Sigmoid colon (tissue), 7 donors: ENCODE results near the gene DPP6. TPM values are rescaled to one million over a fixed set of nuclear protein-coding genes. Genes with fewer than 3 reads are reported as not detected.

ENCODE experiments used
- DNase-seq: peaks from one replicate; pipeline ENCODE4 v3.0.0-alpha.2; 2019
- H3K27ac ChIP-seq, 4 donors: fragments of 200-600 bp; sonication (generic); one replicate each; pipeline ENCODE4 v1.5.1; 2016 to 2019; ENCODE audit warnings: mild to moderate bottlenecking in 1 of 4
- H3K27me3 ChIP-seq, 3 donors: fragments of 200-600 bp; sonication (generic); one replicate each; pipeline ENCODE4 v1.5.1; 2019; ENCODE audit warnings: mild to moderate bottlenecking in 1 of 3
- H3K36me3 ChIP-seq, 4 donors: fragments of 200-600 bp; sonication (generic); one replicate each; pipeline ENCODE4 v1.5.1; 2016 to 2019
- H3K4me1 ChIP-seq, 4 donors: fragments of 200-600 bp; sonication (generic); one replicate each; pipeline ENCODE4 v1.5.1; 2017 to 2019
- H3K4me3 ChIP-seq, 4 donors: fragments of 200-600 bp; sonication (generic); one replicate each; pipeline ENCODE4 v1.5.1; 2017 to 2019; ENCODE audit warnings: mild to moderate bottlenecking in 2 of 4, moderate library complexity in 1 of 4
- H3K9me3 ChIP-seq, 4 donors: fragments of 200-600 bp in 3 of 4; sonication (generic) in 3 of 4; one replicate each; pipeline versions ENCODE4 v1.5.1 to v1.6.1; 2013 to 2019
- EP300 ChIP-seq, 4 donors: sonication (generic); formaldehyde crosslinking; IDR thresholded peaks; one replicate each; pipeline ENCODE4 v1.6.1; 2017; ENCODE audit warnings: antibody characterized with exemption in 4 of 4
- POLR2A ChIP-seq, 2 donors: fragments of 450-650 bp; IDR thresholded peaks; one replicate each; pipeline ENCODE4 v1.6.1; 2016; ENCODE audit warnings: antibody characterized with exemption in 2 of 2, mild to moderate bottlenecking in 2 of 2, moderate library complexity in 2 of 2
- POLR2AphosphoS5 ChIP-seq, 4 donors: sonication (generic); formaldehyde crosslinking; IDR thresholded peaks; one replicate each; pipeline ENCODE4 v1.6.1; 2017; ENCODE audit warnings: antibody characterized with exemption in 4 of 4
- WGBS, 2 donors: extraction: QIAGEN DNeasy Blood & Tissue Kit; methylation state at CpG; one replicate each; pipeline ENCODE4 v1.1.7; 2013; 5-methylcytosine and 5-hydroxymethylcytosine counted together
- intact Hi-C: fragments of 100-400 bp; cut with DNase I; formaldehyde crosslinking; loops from one replicate; pipeline ENCODE4 v1.15.1; 2023
- polyA plus RNA-seq, 3 donors: library from polyadenylated mRNA; stranded (reverse); fragments of 200-250 nt; gene quantifications; one replicate each; pipeline ENCODE4 v1.2.3, GENCODE V29; 2013
- total RNA-seq, 4 donors: library from RNA; depleted of rRNA; stranded (reverse); fragments of >200 nt; gene quantifications; one replicate each; pipeline ENCODE4 v1.1.0, GENCODE V29; 2016
- TF ChIP-seq, protein P1 (sequence below), 4 experiments: fragments of 450-650 bp in 3 of 4; fragments of 200-600 bp in 1 of 4; IDR thresholded peaks; one replicate each; pipeline ENCODE4 v1.5.1; 2016 to 2019; ENCODE audit warnings: antibody characterized with exemption in 4 of 4, mild to moderate bottlenecking in 3 of 4, moderate library complexity in 2 of 4
- donor health status: healthy with polysubstance abuse.
- donor health status: Bipolar disorder and iron deficiency.
- donor health status: healthy.

DPP6 gene
- total and polyA plus RNA-seq, 7 donors = 1.2 to 53.2 (median 41.0) TPM; not detected in 1

DNA sequence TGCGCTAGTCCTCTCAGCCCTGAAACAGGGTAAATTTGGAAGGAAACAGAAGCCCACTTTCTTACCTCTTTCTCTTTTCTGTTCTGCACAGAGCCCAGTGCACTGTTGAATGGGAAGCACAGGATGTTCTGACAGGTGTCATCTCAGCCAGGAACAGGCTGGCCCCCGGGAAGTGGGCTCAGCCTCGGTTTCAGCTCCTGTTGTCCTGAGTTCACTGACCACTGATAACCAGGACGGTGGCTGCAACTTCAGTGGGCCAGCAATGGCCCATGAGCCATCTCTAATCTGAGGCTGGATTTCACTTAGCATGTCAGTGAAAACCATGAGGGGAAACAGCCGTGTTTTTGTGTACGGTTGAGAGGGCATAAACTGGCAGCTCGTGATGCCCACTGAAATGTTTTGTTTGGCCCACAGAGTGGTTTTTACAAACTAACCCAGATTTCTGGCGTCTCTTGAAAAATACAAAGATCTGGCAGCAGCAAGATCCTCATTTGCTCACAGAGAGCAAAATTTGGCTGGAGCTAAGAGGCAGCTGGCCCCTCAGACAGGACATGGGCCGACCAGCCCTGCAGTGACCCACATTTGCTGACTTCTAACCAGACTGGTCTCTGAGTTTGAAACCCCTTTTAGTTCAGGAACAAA lies 494.9 kb downstream of the DPP6 start:
- no peak for DNase-seq
- intact Hi-C loops = no loop called here

DNA sequence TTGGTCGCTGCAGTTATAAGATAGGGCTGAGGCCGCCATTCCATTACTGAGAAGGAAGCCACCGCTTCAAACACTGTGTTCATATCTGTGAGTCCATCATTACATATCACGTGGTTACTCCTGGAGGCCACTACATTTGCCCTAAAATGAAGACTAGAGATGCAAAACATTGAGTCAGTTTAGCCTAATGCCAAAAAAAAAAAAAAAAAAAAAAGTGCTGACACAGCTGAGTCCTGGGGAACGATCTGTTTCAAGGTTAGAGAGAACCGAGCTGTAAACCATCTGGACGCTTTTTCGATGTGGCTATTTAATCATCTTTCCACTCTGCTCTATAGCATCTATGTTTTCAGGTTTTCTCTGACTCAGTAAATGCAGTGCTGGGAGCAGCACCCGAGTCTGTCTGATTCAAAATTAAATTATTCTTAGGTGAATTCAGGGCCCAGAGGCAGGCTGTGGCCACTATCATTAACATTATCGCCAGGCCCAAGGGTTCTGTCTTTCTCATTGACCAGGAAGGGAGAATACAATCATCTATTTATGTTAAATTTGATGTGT lies 501.6 kb downstream of the DPP6 start:
- no peaks in the 10 kb centered on the region for H3K27me3 ChIP-seq
- no peak overlapping the region for H3K4me3 ChIP-seq
- WGBS, 2 donors = 88 to 90% methylated on average over 10 of the region's 10 CpGs
- H3K27ac ChIP-seq = no peak overlapping the region
- H3K9me3 ChIP-seq = no peaks in the 10 kb centered on the region
- H3K36me3 ChIP-seq = no peaks in the 10 kb centered on the region
- no peaks in the 10 kb centered on the region for H3K4me1 ChIP-seq
- DNase-seq = no peak
- TF ChIP-seq POLR2AphosphoS5 (IDR thresholded peaks at IDR 0.05) = no peak
- TF ChIP-seq POLR2A (IDR thresholded peaks at IDR 0.05) = no peak
- TF ChIP-seq, protein P1, sequence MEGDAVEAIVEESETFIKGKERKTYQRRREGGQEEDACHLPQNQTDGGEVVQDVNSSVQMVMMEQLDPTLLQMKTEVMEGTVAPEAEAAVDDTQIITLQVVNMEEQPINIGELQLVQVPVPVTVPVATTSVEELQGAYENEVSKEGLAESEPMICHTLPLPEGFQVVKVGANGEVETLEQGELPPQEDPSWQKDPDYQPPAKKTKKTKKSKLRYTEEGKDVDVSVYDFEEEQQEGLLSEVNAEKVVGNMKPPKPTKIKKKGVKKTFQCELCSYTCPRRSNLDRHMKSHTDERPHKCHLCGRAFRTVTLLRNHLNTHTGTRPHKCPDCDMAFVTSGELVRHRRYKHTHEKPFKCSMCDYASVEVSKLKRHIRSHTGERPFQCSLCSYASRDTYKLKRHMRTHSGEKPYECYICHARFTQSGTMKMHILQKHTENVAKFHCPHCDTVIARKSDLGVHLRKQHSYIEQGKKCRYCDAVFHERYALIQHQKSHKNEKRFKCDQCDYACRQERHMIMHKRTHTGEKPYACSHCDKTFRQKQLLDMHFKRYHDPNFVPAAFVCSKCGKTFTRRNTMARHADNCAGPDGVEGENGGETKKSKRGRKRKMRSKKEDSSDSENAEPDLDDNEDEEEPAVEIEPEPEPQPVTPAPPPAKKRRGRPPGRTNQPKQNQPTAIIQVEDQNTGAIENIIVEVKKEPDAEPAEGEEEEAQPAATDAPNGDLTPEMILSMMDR (IDR thresholded peaks at IDR 0.05) = no peak
- no peak for TF ChIP-seq EP300 (IDR thresholded peaks at IDR 0.05)
- intact Hi-C loops = no loop called here

More for the DNA sequence above, 494.9 kb downstream of the DPP6 start:
- Histone ChIP-seq H3K27me3 (no peaks in the 10 kb centered on the region), H3K36me3 (no peaks in the 10 kb centered on the region), H3K4me3 (no peak overlapping the region), H3K4me1 (no peaks in the 10 kb centered on the region), H3K9me3 (no peaks in the 10 kb centered on the region), H3K27ac (no peak overlapping the region)
- TF ChIP-seq POLR2AphosphoS5 (IDR thresholded peaks at IDR 0.05) = no peak
- TF ChIP-seq EP300 (IDR thresholded peaks at IDR 0.05) = no peak
- WGBS, 2 donors = 71 to 81% methylated on average over 9 of the region's 9 CpGs

DNA sequence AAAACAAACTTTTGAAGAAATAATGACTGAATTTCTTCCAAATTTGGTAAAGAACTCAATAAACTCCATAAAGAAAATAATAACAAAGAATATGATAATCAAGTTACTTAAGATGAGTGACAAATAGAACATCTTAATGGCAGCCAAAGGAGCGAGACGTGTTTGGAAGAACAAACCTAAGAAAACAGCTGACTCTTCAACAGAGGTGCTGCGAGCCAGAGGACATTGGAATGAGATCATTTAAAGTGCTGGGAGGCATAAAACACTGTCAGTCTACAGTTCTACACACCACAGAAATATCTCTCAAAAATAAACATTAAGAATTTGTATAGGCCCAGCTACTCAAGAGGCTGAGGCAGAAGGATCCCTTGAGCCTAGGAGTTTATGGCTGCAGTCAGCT lies 507.3 kb downstream of the DPP6 start:
- H3K4me1 ChIP-seq = no peaks in the 10 kb centered on the region
- H3K36me3 ChIP-seq = no peaks in the 10 kb centered on the region
- no peak overlapping the region for H3K4me3 ChIP-seq
- intact Hi-C loops = no loop called here
- H3K27ac ChIP-seq = no peak overlapping the region
- DNase-seq = no peak
- TF ChIP-seq, protein P1 (IDR thresholded peaks at IDR 0.05) = no peak
- no peak for TF ChIP-seq POLR2AphosphoS5 (IDR thresholded peaks at IDR 0.05)
- TF ChIP-seq EP300 (IDR thresholded peaks at IDR 0.05) = no peak
- TF ChIP-seq POLR2A (IDR thresholded peaks at IDR 0.05) = no peak
- H3K27me3 ChIP-seq = no peaks in the 10 kb centered on the region
- WGBS, 2 donors = 88% methylated on average over 3 of the region's 3 CpGs
- H3K9me3 ChIP-seq = no peaks in the 10 kb centered on the region

DNA sequence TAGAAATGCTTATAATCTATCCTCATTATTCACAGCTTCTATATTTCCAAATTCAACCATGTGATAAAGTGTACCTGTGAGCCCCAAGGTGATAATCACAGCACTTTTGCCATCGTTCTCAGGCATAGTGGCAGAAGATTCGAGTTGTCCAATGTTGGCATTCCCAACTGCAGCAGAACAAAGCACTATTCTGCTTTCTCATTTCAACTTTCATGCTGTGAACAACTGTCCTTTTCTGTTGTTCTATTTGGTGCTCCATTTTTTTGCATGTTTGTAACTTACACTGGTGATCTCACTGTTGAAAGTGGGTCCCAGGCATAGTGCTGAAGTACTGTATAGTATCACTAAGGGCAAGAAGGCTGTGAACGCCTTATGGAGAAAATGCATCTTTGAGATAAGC lies 512.5 kb downstream of the DPP6 start:
- WGBS, 2 donors = 84 to 85% methylated on average over 3 of the region's 3 CpGs
- H3K4me3 ChIP-seq = no peak overlapping the region
- intact Hi-C loops = no loop called here
- no peaks in the 10 kb centered on the region for H3K36me3 ChIP-seq
- no peaks in the 10 kb centered on the region for H3K4me1 ChIP-seq
- no peak for DNase-seq
- TF ChIP-seq POLR2A (IDR thresholded peaks at IDR 0.05) (no peak), EP300 (IDR thresholded peaks at IDR 0.05) (no peak), POLR2AphosphoS5 (IDR thresholded peaks at IDR 0.05) (no peak)
- TF ChIP-seq, protein P1 (IDR thresholded peaks at IDR 0.05) = no peak
- no peaks in the 10 kb centered on the region for H3K9me3 ChIP-seq
- no peak overlapping the region for H3K27ac ChIP-seq
- no peaks in the 10 kb centered on the region for H3K27me3 ChIP-seq

DNA sequence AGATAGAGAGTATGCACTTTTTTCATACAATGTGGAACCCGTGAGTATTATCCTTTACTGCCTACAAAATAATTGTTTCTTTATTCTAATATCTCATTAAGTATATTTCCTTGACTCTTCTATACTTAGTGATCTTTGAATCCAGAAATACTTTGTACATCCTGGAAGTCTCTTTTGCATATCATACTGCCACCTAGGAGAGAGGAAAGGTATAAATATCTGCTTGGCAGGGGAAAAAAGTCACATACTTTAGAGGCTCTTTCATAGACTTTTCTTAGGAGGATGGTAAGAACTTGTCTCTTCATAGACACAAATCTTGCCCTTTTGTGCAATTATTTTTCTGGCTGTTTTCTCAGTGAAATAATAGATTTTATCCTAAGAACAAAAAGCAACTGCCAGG lies 514.7 kb downstream of the DPP6 start:
- 48 to 74% methylated on average over 1 of the region's 1 CpG for WGBS, 2 donors
- Histone ChIP-seq H3K27ac (no peak overlapping the region), H3K36me3 (no peaks in the 10 kb centered on the region)

DNA sequence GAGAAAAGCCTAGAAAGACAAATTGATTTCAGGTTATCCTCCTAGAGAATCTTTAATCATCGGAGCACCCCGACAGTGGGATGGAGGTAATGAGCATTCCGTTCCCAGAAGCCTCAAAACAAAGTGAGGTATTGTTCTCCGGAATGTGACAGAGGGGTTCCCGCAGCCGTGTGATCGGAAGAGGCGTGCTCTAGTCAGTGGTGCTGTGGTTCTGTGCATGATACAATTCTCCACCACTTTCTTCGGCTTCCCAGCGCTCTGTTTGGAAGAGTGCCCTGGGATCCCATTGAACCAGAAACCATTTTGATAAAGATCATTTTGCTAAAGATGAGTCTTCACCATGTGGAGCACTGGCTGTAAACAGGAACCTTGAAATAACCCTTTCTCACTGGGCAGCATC lies 516.1 kb downstream of the DPP6 start:
- H3K27ac ChIP-seq = no peak overlapping the region
- WGBS, 2 donors = 81 to 90% methylated on average over 10 of the region's 10 CpGs
- intact Hi-C loops = no loop called here
- no peaks in the 10 kb centered on the region for H3K36me3 ChIP-seq
- H3K9me3 ChIP-seq = no peaks in the 10 kb centered on the region
- no peak overlapping the region for H3K4me3 ChIP-seq
- no peaks in the 10 kb centered on the region for H3K27me3 ChIP-seq
- no peak for DNase-seq
- H3K4me1 ChIP-seq = no peaks in the 10 kb centered on the region
- TF ChIP-seq EP300 (IDR thresholded peaks at IDR 0.05) = no peak
- TF ChIP-seq POLR2AphosphoS5 (IDR thresholded peaks at IDR 0.05) = no peak
- TF ChIP-seq, protein P1 (IDR thresholded peaks at IDR 0.05) = no peak
- TF ChIP-seq POLR2A (IDR thresholded peaks at IDR 0.05) = no peak

More for the DNA sequence above, 514.7 kb downstream of the DPP6 start:
- H3K4me1 ChIP-seq = no peaks in the 10 kb centered on the region
- H3K9me3 ChIP-seq = no peaks in the 10 kb centered on the region
- no peak for TF ChIP-seq POLR2AphosphoS5 (IDR thresholded peaks at IDR 0.05)
- no peak for DNase-seq
- no peaks in the 10 kb centered on the region for H3K27me3 ChIP-seq
- H3K4me3 ChIP-seq = no peak overlapping the region
- intact Hi-C loops = no loop called here
